ENCODE data around the gene FLAD1.

FLAD1 gene

DNA sequence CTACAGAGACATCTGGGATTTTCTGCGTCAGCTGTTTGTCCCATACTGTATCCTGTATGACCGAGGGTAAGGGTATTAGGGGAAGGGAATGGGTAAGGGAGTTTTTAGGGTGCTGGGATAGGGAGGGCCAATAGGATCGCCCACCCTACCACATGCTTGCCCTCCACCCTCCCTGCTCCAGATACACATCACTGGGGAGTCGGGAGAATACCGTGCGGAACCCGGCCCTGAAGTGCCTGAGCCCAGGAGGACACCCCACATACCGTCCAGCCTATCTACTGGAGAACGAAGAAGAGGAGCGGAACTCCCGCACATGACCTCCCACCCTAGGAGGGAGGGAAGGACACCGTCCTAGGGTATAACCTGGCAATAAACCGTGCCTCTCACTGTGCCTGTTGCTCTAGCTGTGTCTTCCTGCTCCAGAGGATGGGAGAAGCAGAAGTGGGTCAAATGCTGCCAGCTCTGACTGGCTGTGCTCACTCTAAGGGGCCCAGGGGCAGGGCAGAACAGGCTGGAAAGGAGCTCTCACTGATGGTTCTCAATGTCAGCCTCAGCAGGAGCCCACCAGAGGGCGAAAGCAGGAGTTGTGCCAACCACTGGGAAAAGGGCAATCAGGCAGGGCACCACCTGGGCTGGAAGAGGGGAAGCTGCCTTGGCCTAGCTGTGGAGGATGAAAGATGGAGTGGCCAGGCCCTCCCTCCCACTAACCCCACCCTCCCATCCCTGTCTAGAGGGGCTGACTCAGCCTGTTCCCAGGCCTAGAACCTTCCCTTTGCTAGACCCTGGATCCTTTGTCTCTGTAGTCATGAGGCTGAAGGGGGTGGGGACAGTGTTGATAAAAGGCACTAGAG lies 9.8 kb downstream of the FLAD1 start:
- peak; percentile 65 for DNase-seq

DNA sequence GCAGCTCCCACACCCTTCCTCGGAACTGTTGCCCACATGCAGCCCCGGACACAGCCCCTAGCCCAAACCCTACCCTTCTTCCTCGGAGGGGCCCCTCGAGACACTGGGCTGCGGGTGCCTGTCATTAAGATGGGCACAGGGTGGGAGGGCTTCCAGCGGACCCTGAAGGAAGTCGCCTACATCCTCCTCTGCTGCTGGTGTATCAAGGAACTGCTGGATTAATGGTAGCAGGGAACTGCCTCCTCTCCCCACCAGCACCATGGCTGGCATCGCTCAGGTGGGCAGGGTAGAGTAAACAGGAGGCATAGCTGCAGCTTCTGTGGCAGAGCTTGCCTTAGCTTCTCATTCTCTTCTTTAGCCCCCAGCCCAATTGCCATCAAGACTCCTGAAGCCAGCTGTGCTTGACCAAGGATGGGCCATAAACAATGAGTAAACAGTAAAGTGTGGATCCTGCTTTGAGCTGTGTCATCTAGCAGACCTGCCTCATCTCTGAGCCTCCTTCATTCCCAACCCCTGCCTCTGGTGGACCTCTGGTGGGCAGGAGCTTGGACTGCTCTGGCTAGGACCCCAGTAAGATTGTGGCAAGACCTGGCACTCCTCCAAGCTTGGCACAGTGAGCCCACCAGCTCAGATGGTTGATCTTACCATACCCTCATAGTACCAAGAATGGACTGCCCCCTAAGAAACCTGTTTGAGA lies 10.6 kb downstream of the FLAD1 start, which contains the start of gene LENEP:
TSS of gene LENEP (plus strand) at position 15 of the 697 bp plus-strand sequence. CDS start at position 37, 22 bp downstream.
- DNase-seq: no peak

DNA sequence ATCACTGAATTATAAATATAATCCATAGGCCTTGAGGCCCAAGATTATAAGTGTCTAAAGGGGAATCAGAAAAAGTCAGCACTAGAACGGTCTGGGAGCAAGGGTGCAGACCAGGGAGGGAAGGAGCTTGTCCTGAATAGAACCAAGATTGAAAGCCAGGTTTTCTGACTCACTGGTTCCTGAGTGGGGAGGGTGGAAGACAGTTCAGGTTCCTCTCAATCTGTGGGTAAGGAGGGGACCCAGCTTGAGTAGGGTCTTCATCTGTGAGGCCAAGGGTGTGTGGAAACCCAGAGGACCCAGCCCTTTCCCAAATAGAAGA lies 11.1 kb downstream of the FLAD1 start:
- no peak for DNase-seq

DNA sequence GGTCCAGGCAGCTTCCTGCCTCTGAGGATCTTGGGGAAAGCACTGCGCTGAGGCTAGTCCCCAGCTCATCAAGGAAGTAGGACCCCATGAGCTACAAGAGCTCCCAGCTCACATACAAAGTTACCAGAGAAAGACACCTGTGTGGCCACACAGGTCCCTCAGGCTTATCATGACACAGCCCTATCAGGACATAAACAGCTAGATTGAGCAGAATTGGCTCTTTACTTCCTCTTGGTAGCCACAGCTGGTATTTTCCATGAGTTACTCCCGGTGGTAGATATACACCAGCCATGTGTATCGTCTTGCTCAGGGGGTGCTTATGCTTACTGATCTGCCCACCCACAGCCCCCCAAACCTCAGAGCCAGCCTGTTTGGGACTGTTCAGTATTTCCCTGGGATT lies 11.4 kb downstream of the FLAD1 start:
- DNase-seq: no peak

DNA sequence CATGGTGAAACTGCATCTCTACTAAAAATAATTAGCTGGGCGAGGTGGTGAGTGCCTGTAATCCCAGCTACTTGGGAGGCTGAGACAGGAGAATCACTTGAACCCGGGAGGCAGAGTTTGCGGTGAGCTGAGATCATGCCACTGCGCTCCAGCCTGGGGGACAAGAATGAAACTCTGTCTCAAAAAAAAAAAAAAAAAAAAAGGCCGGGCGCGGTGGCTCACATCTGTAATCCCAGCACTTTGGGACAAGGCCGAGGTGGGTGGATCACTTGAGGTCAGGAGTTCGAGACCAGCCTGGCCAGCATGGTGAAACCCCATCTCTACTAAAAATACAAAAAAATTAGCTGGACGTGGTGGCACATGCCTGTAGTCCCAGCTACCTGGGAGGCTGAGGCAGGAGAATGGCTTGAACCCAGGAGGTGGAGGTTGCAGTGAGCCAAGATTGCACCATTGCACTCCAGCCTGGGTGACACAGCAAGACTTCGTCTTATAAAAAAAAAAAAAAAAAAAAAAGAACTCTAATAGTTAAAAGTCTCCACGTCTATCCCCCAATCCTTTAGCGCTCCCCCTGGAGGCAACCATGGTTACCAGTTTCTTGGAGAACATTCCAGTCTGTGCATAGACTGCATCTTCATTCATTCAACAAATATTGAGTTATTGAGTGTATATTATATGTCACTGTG lies 12.3 kb downstream of the FLAD1 start:
- peak; percentile 80 for DNase-seq

DNA sequence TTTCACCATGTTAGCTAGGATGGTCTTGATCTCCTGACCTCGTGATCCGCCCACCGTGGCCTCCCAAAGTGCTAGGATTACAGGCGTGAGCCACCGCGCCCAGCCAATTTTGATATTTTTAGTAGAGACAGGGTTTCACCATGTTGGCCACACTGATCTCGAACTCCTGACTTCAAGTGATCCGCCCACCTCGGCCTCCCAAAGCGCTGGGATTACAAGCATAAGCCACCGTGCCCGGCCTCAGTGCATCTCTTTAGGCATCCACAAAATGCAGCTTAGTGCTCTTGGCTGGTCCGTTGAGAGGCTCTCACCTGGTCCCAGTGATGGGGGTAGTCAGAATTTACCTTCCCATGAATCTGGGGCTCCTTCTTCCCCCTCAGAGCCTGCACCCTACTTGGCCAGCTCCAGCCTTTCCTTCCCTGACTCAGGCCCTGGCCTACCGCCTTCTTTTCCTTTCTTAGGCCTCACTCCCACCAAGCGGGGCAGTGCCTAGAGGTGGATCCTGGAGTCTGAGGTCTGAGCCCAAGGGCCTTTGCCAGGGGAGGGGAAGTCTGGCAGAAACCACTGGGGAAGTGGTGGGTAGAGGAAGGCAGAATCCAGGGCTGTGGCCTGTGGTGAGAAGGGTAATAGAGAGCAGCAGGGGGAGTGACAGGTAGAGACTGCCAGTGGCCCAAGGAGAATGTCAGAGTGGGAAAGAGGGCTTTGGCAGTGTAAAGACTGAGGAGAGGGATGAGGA lies 14.0 kb downstream of the FLAD1 start:
- DNase-seq: peak; percentile 30

DNA sequence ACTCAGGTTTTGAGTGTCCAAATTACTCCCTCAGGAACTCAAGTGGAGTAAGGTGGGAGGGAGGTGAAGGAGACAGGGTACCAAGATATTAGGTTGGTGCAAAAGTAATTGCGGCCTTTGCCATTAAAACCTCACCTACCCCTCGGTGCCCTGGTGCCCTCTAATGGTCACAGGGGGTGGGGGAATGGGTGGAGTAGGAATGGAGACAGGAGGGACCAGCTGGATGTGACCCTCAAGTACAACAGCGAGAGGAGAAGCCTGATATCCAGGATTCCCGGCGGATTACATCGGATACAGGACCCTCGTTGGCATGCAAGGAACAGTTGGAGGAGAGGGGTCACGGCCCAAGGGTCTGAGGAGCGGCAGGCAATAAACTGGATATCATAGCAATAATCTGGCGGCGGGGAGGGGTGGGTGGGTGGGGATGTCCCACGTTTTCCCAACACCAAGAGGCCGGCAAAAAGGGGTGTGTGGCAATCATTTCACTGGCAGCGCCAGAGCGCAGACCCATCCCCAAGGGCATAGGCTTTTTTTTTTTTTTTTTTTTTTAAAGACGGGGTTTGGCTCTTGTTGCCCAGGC lies 15.1 kb downstream of the FLAD1 start:
- DNase-seq: peak; percentile 61

DNA sequence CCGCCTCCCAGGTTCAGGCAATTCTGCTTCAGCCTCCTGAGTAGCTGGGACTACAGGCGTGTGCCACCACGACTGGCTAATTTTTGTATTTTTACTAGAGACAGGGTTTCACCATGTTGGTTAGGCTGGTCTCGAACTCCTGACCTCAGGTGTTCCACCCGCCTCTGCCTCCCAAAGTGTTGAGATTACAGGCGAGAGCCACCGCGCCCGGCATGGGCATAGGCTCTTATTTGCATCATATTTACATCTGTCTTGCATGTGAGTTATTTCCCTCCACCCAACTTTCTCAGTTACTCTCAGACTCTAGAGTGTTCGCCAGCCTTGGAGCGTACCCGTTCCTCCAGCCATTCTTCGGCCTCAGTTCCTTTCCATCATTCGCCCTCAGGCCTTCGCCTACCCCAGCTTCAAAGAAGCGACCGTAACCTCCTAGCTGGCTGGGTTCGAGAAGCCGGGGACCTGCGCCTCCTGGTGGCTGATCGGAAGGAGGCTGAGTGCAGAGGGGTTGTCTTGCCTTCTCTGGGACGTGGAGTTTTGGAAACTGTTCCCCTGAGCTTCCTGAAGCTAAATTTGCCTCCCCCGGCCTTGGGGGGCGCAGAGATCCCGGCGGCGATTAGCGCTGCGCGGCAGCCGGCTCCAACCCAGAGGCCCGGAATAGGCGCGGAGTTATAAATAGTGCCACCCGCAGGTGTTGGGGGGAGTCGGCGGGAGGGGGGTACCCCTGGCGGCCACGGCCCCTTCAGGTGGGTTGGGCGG lies 15.8 kb downstream of the FLAD1 start:
- peak; percentile 90 for DNase-seq

DNA sequence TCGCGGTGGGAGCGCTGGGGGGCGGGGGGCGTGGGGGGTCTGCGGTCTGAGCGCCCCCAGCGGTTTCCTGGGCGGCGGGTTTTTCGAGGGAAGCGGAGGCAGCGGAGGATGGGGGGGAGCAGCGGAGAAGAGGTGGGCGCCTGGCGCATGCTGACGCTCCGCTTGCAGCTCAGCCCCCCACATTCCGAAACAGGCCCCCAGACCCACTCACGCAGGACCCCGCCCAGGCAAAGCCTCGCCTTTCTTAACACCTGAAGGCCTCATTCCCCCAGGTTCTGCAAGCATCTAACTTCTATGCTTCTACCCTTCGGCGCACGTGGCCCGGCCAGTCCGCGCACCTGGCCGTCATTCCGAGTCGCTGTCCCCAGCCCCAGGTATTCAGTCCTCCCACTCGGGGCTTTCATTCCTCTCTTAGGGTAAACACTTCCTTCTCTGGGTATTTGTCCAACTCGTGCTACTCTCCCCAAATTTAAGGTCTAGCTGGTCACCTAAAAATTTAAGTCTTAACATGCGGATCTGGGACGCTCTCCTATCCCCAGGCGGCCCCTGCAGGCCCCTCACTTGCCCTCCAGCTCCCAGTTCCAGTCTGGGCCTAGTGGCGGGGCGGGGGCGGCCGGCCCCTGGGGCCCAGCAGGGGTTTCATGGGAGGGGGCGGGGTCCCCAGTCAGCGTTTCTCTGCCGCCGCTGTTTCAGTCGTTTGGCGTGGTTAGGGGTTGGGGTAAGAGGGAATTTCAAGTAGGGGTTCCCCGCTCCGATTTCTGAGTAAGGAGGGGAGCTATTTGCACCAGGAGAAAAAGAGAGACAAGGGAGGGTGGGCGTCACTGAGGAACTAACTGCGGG lies 16.6 kb downstream of the FLAD1 start:
- DNase-seq: peak; percentile 56

DNA sequence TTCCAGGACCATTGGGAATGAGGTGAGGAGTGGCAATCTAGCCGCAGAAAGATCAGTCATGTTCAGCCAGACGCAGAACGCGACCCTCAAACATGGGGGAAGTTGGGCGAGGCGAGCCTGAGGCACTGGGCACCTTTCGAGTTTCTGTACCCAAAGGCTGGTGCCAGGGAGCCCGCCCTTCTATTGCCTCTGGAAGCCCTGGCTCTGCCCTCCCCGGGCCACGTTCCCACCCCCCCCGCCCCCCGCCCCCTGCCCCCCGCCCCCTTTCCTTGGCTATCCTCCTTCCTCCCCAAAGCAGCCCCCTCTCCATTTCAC lies 17.2 kb downstream of the FLAD1 start:
- DNase-seq: peak; percentile 69

DNA sequence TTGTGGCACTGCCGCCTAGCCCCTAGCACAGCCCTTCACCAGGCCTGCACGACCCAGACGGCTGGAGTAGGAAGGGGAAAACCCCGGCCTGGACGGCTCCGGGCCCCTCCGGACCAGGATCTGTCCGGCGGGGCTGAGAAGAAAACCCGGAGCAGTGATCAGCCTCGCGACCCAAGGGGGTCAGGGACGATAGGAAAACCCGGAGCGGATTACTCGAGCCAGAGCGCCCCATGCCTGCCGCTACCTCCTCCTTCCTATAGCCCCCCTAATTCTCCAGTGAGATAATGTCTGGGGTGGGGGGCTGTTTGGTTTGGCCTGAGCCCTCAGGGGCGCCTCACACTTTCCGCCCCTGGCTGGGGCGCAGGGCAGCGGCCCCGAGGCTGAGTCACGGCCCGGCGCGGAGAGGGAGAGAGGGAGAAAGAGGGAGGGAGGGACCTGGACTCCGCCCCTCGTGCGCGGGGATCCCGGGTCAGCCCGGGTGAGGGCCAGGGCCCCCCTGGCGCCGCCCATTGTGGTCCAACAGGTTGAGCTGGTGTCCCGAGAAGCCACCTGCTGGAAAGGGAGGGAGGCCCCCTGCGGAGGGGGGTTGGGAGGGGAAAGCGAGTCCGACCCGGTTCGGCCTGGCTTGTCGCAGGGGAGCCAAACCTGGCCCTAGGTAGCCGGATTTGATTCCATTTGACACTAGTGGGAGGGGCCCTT lies 17.7 kb downstream of the FLAD1 start:
- peak; percentile 93 for DNase-seq

DNA sequence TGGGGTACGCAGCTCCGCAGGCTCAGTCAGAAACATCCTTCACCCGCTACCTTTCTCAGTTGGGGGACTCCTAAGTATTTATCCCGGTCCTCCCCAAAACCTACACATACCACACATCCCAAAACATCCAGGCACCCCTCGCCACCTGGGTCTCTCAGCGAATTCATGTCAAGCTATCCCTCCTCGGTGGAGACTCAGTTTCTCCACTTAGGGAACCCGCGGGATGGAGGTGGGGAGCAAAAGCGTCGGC lies 18.2 kb downstream of the FLAD1 start:
- DNase-seq: no peak

DNA sequence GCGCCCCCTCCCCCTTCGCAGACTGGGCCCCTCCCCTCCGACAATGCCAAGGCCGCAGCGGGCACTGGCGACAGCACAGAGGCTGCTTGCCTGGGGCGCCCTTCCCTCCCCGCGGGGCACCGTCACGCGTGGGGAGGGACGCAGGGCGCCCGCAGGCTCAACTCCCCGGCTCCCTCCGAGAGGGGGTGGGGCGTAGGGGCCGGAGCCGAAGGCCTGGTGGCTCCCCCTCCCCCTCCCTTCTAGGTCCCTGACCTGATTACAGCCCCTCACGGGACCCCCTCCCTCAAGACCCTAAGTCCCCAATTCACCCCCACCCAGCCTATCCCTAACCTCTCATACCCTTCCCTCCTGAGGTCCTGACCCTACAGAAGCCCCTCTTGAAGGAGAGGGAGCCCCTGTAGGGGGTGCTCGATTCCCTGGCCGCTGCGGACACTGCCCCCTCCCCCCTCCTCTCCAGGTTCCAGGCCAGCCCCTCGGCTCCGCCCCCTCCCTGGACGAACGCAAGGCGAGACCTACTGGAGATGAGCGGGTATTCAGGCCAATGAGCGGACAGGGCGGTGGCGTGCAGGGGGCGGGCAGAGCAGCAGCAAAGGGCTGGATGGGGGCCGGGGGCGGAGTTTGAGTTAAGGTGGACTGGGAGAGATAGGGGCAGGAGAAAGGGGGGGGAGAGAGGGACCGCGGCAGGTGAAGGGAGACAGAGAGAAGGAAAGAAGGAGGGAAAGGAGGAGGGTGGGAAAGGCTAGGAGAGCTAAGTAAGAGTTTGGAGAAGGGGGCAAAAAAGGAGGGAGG lies 18.7 kb downstream of the FLAD1 start:
- DNase-seq: peak; percentile 99

DNA sequence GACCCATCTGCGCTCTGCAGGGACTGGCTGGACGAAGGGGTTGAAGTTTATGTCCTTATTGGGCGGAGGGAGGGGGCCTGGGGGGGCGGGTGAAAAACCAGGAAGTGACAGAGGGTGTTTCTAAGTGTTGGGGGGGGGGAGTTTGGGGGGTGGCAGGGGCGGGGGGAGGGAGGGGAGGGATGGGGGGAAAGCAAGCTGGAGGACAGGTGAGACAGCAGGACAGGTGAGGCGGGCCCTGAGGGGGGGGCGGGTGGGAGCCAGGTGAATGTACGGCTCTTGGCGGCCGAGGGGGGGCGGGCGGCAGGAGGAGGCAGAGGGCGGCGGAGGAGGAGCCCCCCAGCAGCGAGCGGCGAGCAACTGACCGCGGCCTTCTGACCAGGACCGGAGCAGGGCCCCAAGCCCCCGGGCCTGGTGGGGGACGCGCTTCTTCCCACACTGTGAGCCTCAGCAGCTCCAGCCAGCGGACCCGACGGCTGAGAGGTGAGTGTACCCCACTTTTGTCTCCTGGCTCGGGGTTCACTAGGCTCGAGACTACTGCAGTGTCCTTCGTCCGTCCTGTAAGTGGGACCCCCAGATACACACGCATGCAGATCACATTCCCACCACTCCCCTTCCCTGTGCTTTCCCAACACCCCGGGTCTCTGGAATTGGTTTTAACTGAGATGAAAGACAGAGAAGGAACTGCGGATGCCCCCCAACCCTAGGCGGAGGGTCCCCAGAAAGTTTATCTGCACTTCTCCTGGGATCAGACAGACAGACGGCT lies 19.5 kb downstream of the FLAD1 start, which contains the start of gene ZBTB7B:
TSS of gene ZBTB7B (plus strand) at position 339 of the 763 bp plus-strand sequence. CDS start 11,859 bp downstream, outside the sequence.
- DNase-seq: peak; percentile 49

DNA sequence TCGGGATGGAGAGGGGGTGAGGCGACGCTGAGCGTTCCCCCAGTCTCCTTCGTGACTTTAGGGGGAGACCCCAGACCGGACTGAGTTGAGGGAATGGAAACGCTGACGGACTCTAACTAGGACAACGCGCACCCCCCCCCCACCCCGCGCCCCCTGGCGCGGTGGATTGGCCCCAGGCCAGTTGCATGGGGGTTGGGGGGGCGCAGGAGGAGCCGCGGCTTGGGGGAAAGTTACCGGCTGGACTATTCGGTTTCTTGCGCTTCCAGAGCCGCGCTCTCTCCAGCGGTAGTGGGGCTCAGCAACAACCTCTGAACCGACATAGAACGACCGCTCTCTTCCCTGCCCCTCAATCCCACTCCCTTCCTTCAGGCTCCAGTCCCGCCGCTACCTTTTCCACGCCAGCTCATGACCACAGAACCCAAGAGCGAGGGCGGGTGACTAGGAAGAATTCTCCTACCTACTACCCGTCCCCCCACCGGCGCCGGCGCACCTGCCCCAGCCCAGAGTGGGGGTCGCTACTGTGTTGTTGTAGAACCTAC lies 20.2 kb downstream of the FLAD1 start:
- peak; percentile 52 for DNase-seq

DNA sequence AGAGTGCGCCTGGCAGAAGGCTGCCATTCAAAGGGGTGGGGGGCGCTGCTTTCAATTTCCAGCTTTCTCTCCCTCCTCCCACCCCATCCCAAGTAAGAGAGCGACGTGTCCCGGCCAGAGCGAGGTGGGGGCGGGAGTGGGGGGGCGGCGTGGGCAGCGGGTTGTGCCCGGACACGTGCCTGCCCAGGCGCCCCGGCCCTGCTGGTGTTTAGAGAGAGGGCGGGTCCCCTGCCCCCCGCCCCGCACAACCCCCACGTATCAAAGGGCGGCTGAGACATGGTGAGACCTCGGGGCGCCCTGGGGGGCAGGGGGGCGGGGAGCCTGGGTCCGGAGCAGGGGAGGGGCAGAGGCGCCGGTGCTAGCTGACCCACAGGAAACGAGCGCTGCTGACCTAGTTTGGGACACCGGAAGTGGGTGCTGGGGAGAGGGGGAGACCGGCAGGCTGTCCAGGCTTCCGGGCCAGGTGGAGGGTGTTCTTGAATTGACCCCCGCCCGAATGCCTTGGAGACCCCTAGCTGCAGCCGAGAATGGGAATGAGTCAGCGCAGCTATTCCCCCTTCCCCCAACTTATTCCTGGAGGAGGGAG lies 20.7 kb downstream of the FLAD1 start:
- peak; percentile 45 for DNase-seq

DNA sequence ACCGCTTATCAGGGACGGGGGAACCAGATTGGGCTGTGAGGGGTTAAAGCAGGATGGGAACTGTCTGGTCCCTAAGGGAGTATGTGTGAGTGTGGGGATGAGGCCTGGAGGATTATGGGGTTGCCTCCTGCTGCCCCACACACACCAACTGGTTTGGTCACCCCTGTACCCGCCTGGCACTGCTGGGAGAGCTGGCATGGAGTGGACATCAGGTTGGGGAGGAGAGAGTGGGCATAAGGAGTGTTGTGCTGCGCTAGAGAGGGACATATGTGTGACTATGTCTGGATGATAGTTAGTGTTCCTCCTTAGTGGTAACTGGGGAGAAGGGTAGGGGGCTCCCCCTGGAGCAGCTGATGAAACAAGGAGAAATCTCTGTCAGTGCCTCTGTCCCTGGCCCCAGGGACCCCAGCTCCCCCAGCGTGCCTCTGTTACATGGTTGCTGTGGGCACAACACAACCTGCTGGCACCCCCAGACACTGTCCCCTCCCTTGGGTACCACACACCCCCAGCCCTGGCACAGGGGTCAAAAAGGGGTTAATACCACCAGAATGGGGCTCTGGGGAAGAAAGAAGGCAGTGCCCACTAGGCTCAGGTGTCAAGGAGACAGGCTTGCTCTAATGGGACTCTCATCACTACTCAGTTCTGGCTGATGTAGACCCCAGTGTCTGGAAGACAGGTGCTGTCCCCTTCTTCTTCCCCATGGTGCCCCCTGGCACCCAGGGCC lies 21.4 kb downstream of the FLAD1 start:
- peak; percentile 25 for DNase-seq
